MV-4-11 (cell line): ENCODE measurements around the gene PLPP4.
A peak's percentile ranks its signal among the peaks of the same experiment; 100 is the strongest.

Source experiments
- DNase-seq: peaks from one replicate; lab custom pipeline; 2025; lab: John Stamatoyannopoulos, UW

The PLPP4 gene

GRCh38 chr10:120457431-120458172 is 575 bp downstream of the PLPP4 start:
- DNase-seq = no peak

- DNase-seq = no peak
These were observed 1.4 kb downstream of the PLPP4 start for GRCh38 chr10:120458432-120458831.

GRCh38 chr10:120459185-120459584 is 2.2 kb downstream of the PLPP4 start:
- no peak for DNase-seq

- no peak for DNase-seq
These were observed 3.2 kb downstream of the PLPP4 start for GRCh38 chr10:120460186-120460585.

GRCh38 chr10:120460776-120461175 is 3.7 kb downstream of the PLPP4 start:
- no peak for DNase-seq

- no peak for DNase-seq
These were observed 5.1 kb downstream of the PLPP4 start for GRCh38 chr10:120462018-120462682.

GRCh38 chr10:120465138-120465537 is 8.1 kb downstream of the PLPP4 start:
- no peak for DNase-seq

GRCh38 chr10:120466006-120466405 is 9.0 kb downstream of the PLPP4 start:
- DNase-seq = no peak

- DNase-seq = peak; percentile 65
These were observed 16.6 kb downstream of the PLPP4 start for GRCh38 chr10:120473593-120473992.

- no peak for DNase-seq
These were observed 17.9 kb downstream of the PLPP4 start for GRCh38 chr10:120474956-120475355.

GRCh38 chr10:120475844-120476791 is 19.1 kb downstream of the PLPP4 start:
- no peak for DNase-seq

GRCh38 chr10:120477021-120477742 is 20.2 kb downstream of the PLPP4 start:
- DNase-seq = no peak

- no peak for DNase-seq
These were observed 20.7 kb downstream of the PLPP4 start for GRCh38 chr10:120477743-120478141.

GRCh38 chr10:120478386-120478785 is 21.4 kb downstream of the PLPP4 start:
- no peak for DNase-seq

- DNase-seq = no peak
These were observed 22.5 kb downstream of the PLPP4 start for GRCh38 chr10:120479506-120479905.

GRCh38 chr10:120480065-120480600 is 23.1 kb downstream of the PLPP4 start:
- no peak for DNase-seq

- DNase-seq = no peak
These were observed 23.8 kb downstream of the PLPP4 start for GRCh38 chr10:120480848-120481247.

GRCh38 chr10:120483006-120483405 is 26.0 kb downstream of the PLPP4 start:
- DNase-seq = no peak

- DNase-seq = no peak
These were observed 26.7 kb downstream of the PLPP4 start for GRCh38 chr10:120483651-120484301.

- DNase-seq = no peak
These were observed 28.9 kb downstream of the PLPP4 start for GRCh38 chr10:120485946-120486345.

GRCh38 chr10:120486671-120487205 is 29.7 kb downstream of the PLPP4 start:
- DNase-seq = no peak
